Measurements from ENCODE around the gene PIEZO1. TPM values are rescaled to one million over a fixed set of nuclear protein-coding genes. Genes with fewer than 3 reads are reported as not detected.

The PIEZO1 gene
- total RNA-seq, 1 donor from 2014 or later, result 247 TPM

DNA sequence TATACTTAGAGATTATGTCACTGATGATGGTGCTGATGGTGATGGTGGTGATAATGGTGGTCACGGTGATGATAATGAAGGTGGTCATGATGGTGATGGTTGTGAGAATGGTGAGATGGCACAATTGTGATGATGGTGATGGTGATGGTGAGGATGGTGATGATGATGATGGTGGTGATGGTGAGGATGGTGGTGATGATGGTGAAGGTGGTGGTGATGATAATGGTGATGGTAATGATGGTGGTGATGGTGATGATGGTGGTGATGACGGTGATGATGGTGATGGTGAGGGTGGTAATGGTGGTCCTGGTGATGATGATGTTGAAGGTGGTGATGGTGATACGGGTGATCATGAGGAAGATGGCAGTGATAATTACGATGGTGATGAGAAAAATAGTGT lies 13.1 kb upstream of the PIEZO1 start:
- peaks cover 2% of the 10 kb centered on the region for H3K27me3 Mint-ChIP-seq (ENCODE audit: low read depth, unreplicated experiment)
- no peak overlapping the region for H3K4me2 ChIP-seq (ENCODE audit: low read length)
- H2AFZ ChIP-seq (ENCODE audit: low read depth, low read length), result no peak overlapping the region
- H3K27ac Mint-ChIP-seq (ENCODE audit: unreplicated experiment), result no peak overlapping the region
- no peaks in the 10 kb centered on the region for H3K4me1 Mint-ChIP-seq (ENCODE audit: low read depth, unreplicated experiment)
- H3K27me3 ChIP-seq (ENCODE audit: insufficient read depth, low read length), result no peaks in the 10 kb centered on the region
- H3K4me3 ChIP-seq (ENCODE audit: insufficient read depth, low read depth, low read length), result no peak overlapping the region
- no peak overlapping the region for H3K9ac ChIP-seq (ENCODE audit: low read length)
- no peak for FAIRE-seq
- H3K36me3 Mint-ChIP-seq (ENCODE audit: low read depth, unreplicated experiment), result no peaks in the 10 kb centered on the region
- no peaks in the 10 kb centered on the region for H4K20me1 ChIP-seq (ENCODE audit: insufficient read depth, low read length)
- no peak for DNase-seq (ENCODE audit: low read depth)
- H3K27ac ChIP-seq (ENCODE audit: low read depth, low read length), result no peak overlapping the region
- no peak for TF ChIP-seq EZH2 (IDR thresholded peaks at IDR 0.05; ENCODE audit: insufficient read depth, low read length)
- TF ChIP-seq, protein P1, sequence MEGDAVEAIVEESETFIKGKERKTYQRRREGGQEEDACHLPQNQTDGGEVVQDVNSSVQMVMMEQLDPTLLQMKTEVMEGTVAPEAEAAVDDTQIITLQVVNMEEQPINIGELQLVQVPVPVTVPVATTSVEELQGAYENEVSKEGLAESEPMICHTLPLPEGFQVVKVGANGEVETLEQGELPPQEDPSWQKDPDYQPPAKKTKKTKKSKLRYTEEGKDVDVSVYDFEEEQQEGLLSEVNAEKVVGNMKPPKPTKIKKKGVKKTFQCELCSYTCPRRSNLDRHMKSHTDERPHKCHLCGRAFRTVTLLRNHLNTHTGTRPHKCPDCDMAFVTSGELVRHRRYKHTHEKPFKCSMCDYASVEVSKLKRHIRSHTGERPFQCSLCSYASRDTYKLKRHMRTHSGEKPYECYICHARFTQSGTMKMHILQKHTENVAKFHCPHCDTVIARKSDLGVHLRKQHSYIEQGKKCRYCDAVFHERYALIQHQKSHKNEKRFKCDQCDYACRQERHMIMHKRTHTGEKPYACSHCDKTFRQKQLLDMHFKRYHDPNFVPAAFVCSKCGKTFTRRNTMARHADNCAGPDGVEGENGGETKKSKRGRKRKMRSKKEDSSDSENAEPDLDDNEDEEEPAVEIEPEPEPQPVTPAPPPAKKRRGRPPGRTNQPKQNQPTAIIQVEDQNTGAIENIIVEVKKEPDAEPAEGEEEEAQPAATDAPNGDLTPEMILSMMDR (IDR thresholded peaks at IDR 0.05; ENCODE audit: insufficient read depth, low read depth, low read length), result no peak
- no peak overlapping the region for H3K4me3 Mint-ChIP-seq (ENCODE audit: unreplicated experiment)
- peaks cover 7% of the 10 kb centered on the region for H3K4me1 ChIP-seq (ENCODE audit: insufficient read depth, low read length)
- no peaks in the 10 kb centered on the region for H3K79me2 ChIP-seq (ENCODE audit: insufficient read depth, low read length)
- H3K9me3 ChIP-seq (ENCODE audit: insufficient read depth, low read depth, low read length), result no peaks in the 10 kb centered on the region
- H3K36me3 ChIP-seq (ENCODE audit: insufficient read depth, low read length), result no peaks in the 10 kb centered on the region
- H3K9me3 Mint-ChIP-seq (ENCODE audit: unreplicated experiment), result no peaks in the 10 kb centered on the region

DNA sequence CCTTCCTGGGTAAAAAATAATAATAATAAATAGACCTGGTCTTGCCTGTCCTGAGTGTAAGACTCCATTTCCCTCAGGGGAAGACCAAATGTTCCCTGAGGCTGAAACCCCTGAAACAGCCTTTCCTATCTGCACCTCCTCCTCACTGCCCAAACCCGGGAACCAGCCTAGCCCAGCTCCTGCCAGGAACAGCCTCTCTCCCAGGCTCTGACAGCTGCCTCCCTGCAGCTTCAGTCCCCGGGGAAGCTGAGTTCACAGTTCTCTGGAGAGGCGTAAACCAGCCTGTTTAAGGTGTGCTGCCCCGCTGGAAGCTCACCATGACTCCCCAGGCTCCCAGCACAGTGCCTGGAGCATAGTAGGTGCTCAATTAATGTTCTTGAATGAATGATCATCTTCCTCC lies 11.3 kb upstream of the PIEZO1 start:
- no peak overlapping the region for H3K4me2 ChIP-seq (ENCODE audit: low read length)
- Mint-ChIP-seq H3K4me3 (ENCODE audit: unreplicated experiment) (no peak overlapping the region), H3K4me1 (ENCODE audit: low read depth, unreplicated experiment) (no peaks in the 10 kb centered on the region), H3K27me3 (ENCODE audit: low read depth, unreplicated experiment) (peaks cover 2% of the 10 kb centered on the region), H3K9me3 (ENCODE audit: unreplicated experiment) (no peaks in the 10 kb centered on the region), H3K27ac (ENCODE audit: unreplicated experiment) (no peak overlapping the region), H3K36me3 (ENCODE audit: low read depth, unreplicated experiment) (no peaks in the 10 kb centered on the region)
- H3K79me2 ChIP-seq (ENCODE audit: insufficient read depth, low read length), result no peaks in the 10 kb centered on the region
- H2AFZ ChIP-seq (ENCODE audit: low read depth, low read length), result no peak overlapping the region
- no peak overlapping the region for H3K4me3 ChIP-seq (ENCODE audit: insufficient read depth, low read depth, low read length)
- FAIRE-seq, result no peak
- no peaks in the 10 kb centered on the region for H3K27me3 ChIP-seq (ENCODE audit: insufficient read depth, low read length)
- H3K9me3 ChIP-seq (ENCODE audit: insufficient read depth, low read depth, low read length), result no peaks in the 10 kb centered on the region
- TF ChIP-seq EZH2 (IDR thresholded peaks at IDR 0.05; ENCODE audit: insufficient read depth, low read length), result no peak
- TF ChIP-seq, protein P1 (IDR thresholded peaks at IDR 0.05; ENCODE audit: insufficient read depth, low read depth, low read length), result no peak
- DNase-seq (ENCODE audit: low read depth), result no peak
- no peak overlapping the region for H3K9ac ChIP-seq (ENCODE audit: low read length)
- no peaks in the 10 kb centered on the region for H3K36me3 ChIP-seq (ENCODE audit: insufficient read depth, low read length)
- peaks cover 15% of the 10 kb centered on the region for H3K4me1 ChIP-seq (ENCODE audit: insufficient read depth, low read length)
- H4K20me1 ChIP-seq (ENCODE audit: insufficient read depth, low read length), result no peaks in the 10 kb centered on the region
- H3K27ac ChIP-seq (ENCODE audit: low read depth, low read length), result no peak overlapping the region

DNA sequence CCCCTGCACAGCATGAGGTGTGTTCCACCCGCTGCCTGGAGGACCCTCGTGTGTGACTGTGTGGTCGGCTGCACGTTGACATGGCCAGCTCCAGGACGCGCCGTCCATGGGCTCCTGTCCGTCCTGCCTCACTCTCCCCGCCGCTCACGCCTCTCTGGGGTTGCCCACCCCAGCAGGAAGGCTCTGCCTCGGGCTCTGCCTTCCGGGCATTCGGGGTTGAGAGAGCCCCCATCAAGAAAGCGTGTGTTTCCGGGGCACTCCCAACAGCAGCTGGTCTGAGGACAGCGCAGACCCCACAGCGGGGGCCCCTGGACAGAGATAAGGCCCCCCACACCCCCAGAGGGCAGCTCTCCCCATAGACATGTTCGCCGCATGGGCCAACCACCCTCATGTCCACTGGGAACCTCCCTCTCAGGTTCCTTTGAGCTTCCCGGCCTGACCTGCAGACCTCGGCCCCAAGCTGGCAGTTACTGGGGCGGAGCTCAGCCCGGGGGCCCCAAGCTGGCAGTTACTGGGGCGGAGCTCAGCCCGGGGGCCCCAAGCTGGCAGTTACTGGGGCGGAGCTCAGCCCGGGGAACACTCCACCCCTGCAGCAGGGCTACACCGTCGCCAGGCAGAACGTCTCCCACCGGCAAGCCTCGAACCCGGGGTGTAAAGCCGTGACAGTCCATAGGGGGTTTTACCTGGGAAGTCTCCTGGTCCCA lies 8.4 kb upstream of the PIEZO1 start:
- Mint-ChIP-seq H3K27ac (ENCODE audit: unreplicated experiment) (no peak overlapping the region), H3K27me3 (ENCODE audit: low read depth, unreplicated experiment) (no peaks in the 10 kb centered on the region), H3K4me1 (ENCODE audit: low read depth, unreplicated experiment) (peaks cover 2% of the 10 kb centered on the region), H3K36me3 (ENCODE audit: low read depth, unreplicated experiment) (no peaks in the 10 kb centered on the region), H3K4me3 (ENCODE audit: unreplicated experiment) (no peak overlapping the region), H3K9me3 (ENCODE audit: unreplicated experiment) (no peaks in the 10 kb centered on the region)
- TF ChIP-seq, protein P1 (IDR thresholded peaks at IDR 0.05; ENCODE audit: insufficient read depth, low read depth, low read length), result no peak
- TF ChIP-seq EZH2 (IDR thresholded peaks at IDR 0.05; ENCODE audit: insufficient read depth, low read length), result no peak
- Histone ChIP-seq H4K20me1 (ENCODE audit: insufficient read depth, low read length) (no peaks in the 10 kb centered on the region), H3K36me3 (ENCODE audit: insufficient read depth, low read length) (no peaks in the 10 kb centered on the region), H3K79me2 (ENCODE audit: insufficient read depth, low read length) (no peaks in the 10 kb centered on the region), H3K9me3 (ENCODE audit: insufficient read depth, low read depth, low read length) (no peaks in the 10 kb centered on the region), H3K4me2 (ENCODE audit: low read length) (no peak overlapping the region), H3K4me1 (ENCODE audit: insufficient read depth, low read length) (peaks cover 23% of the 10 kb centered on the region), H2AFZ (ENCODE audit: low read depth, low read length) (no peak overlapping the region), H3K4me3 (ENCODE audit: insufficient read depth, low read depth, low read length) (no peak overlapping the region), H3K9ac (ENCODE audit: low read length) (no peak overlapping the region), H3K27me3 (ENCODE audit: insufficient read depth, low read length) (no peaks in the 10 kb centered on the region), H3K27ac (ENCODE audit: low read depth, low read length) (no peak overlapping the region)
- FAIRE-seq (no peak), DNase-seq (ENCODE audit: low read depth) (no peak)

All from astrocyte (in vitro differentiated cells and primary cell).